Measurements from ENCODE around the gene TMEM38A.
A peak's percentile ranks its signal among the peaks of the same experiment; 100 is the strongest.

TMEM38A gene

DNA sequence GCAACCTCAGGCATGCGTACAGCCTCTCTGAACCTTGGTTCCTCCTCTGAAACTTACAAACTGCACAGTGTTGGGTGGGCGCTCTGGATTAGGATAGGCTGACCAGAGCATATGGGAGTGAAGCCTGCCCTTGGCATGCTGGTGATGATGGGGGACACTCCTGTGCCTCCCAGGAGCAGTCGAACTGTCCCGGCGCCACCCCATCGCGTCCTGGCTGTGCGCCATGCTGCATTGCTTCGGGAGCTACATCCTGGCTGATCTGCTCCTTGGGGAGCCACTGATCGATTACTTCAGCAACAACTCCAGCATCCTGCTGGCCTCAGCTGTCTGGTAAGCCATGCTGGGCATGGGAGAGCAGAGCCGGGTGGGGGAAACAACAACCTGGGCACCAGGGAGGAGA lies 18.9 kb downstream of the TMEM38A start (continued):
- TF ChIP-seq ZNF404 (tag by site-specific recombination; IDR thresholded peaks at IDR 0.05): no peak

GRCh38 chr19:16682539-16682938 lies 21.6 kb downstream of the TMEM38A start:
- H3K36me3 ChIP-seq (ENCODE audit: control insufficient read depth in 2 of 2, insufficient read depth in 1 of 2, low read length in 2 of 2): peaks cover 0 to 21% of the 10 kb centered on the region in 2 experiments; a peak in 1 of 3 replicates
- no peaks in the 10 kb centered on the region for H3K4me1 ChIP-seq (ENCODE audit: control insufficient read depth, insufficient read depth, low read length)
- no peaks in the 10 kb centered on the region for H3K9me3 ChIP-seq (ENCODE audit: control insufficient read depth, insufficient read depth, low read depth, low read length)
- H3K4me3 ChIP-seq (ENCODE audit: low read depth, low read length): no peak overlapping the region
- TF ChIP-seq ZFP3 (tag by site-specific recombination; IDR thresholded peaks at IDR 0.05; ENCODE audit: low read depth) (peak; percentile 83), KLF16 (tag by site-specific recombination; IDR thresholded peaks at IDR 0.05) (no peak)
- CTCF ChIA-PET: interaction anchor here (0.7 kb wide), 1 partner anchor 158 kb away, joined by 5 read pairs; no protein-coding TSS in a partner anchor
- POLR2A ChIA-PET: interaction anchor here (0.8 kb wide), 1 partner anchor 16 kb away, joined by 3 read pairs; no protein-coding TSS in a partner anchor
- no peak overlapping the region for H3K27ac ChIP-seq (ENCODE audit: extremely low read depth, low read depth, low read length)

- TF ChIP-seq ZNF416 (tag by site-specific recombination; IDR thresholded peaks at IDR 0.05) (no peak), ZNF324 (tag by site-specific recombination; IDR thresholded peaks at IDR 0.05) (no peak), ZBTB7A (tag by site-specific recombination; IDR thresholded peaks at IDR 0.05; ENCODE audit: low read depth) (no peak), ZNF670 (tag by site-specific recombination; IDR thresholded peaks at IDR 0.05; ENCODE audit: low read depth) (no peak), ZNF138 (tag by site-specific recombination; IDR thresholded peaks at IDR 0.05; ENCODE audit: borderline replicate concordance) (no peak), ZSCAN5A (tag by site-specific recombination; IDR thresholded peaks at IDR 0.05) (no peak), ZNF600 (tag by site-specific recombination; IDR thresholded peaks at IDR 0.05) (no peak), ZNF362 (tag by site-specific recombination; IDR thresholded peaks at IDR 0.05) (no peak)
- no peak overlapping the region for H3K4me3 ChIP-seq (ENCODE audit: low read depth, low read length)
- ChIA-PET CTCF (interaction anchor here (0.6 to 0.7 kb wide), 3 partner anchors 20 to 265 kb away, joined by 3 to 5 read pairs (median 4); no protein-coding TSS in a partner anchor), POLR2A (interaction anchor here (0.7 kb wide), 2 partner anchors 26 to 266 kb away, joined by 3 read pairs; no protein-coding TSS in a partner anchor)
- no peaks in the 10 kb centered on the region for H3K4me1 ChIP-seq (ENCODE audit: control insufficient read depth, insufficient read depth, low read length)
- no peaks in the 10 kb centered on the region for H3K9me3 ChIP-seq (ENCODE audit: control insufficient read depth, insufficient read depth, low read depth, low read length)
- H3K27ac ChIP-seq (ENCODE audit: extremely low read depth, low read depth, low read length): no peak overlapping the region
- H3K36me3 ChIP-seq (ENCODE audit: control insufficient read depth in 2 of 2, insufficient read depth in 1 of 2, low read length in 2 of 2): peaks cover 0 to 21% of the 10 kb centered on the region in 2 experiments; a peak in 1 of 3 replicates
These were observed 23.3 kb downstream of the TMEM38A start for GRCh38 chr19:16684216-16684615.

DNA sequence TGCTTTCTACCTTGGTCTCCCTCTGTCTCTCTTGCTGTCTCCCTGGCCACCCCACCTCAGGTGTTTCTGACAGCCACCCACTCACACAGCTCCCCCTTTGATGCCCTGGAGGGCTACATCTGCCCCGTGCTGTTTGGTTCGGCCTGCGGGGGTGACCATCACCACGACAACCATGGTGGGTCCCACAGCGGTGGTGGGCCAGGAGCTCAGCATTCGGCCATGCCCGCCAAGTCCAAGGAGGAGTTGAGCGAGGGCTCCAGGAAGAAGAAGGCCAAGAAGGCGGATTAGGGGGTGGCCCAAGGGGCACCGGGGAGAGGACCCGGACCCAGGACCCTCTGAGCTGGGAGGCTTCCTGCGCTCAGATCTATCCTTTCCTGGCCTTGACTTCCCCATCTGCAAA lies 27.1 kb downstream of the TMEM38A start:
- ChIA-PET POLR2A (interaction anchor here (0.7 kb wide), 1 partner anchor 1163 kb away, joined by 4 read pairs; no protein-coding TSS in a partner anchor), CTCF (no interaction called here)
- H3K9me3 ChIP-seq (ENCODE audit: control insufficient read depth, insufficient read depth, low read depth, low read length): no peaks in the 10 kb centered on the region
- no peak overlapping the region for H3K27ac ChIP-seq (ENCODE audit: extremely low read depth, low read depth, low read length)
- TF ChIP-seq ZNF792 (tag by site-specific recombination; IDR thresholded peaks at IDR 0.05) (no peak), ZFP69B (tag by site-specific recombination; IDR thresholded peaks at IDR 0.05) (no peak), SCRT1 (tag by site-specific recombination; IDR thresholded peaks at IDR 0.05; ENCODE audit: borderline replicate concordance) (no peak)
- H3K4me1 ChIP-seq (ENCODE audit: control insufficient read depth, insufficient read depth, low read length): no peaks in the 10 kb centered on the region
- no peak overlapping the region for H3K4me3 ChIP-seq (ENCODE audit: low read depth, low read length)
- no peaks in the 10 kb centered on the region for H3K36me3 ChIP-seq (ENCODE audit: control insufficient read depth in 2 of 2, insufficient read depth in 1 of 2, low read length in 2 of 2)

GRCh38 chr19:16698914-16699313 lies 38.0 kb downstream of the TMEM38A start:
- Histone ChIP-seq H3K27ac (ENCODE audit: extremely low read depth, low read depth, low read length) (no peak overlapping the region), H3K36me3 (ENCODE audit: control insufficient read depth in 2 of 2, insufficient read depth in 1 of 2, low read length in 2 of 2) (no peaks in the 10 kb centered on the region), H3K4me3 (ENCODE audit: low read depth, low read length) (no peak overlapping the region), H3K9me3 (ENCODE audit: control insufficient read depth, insufficient read depth, low read depth, low read length) (no peaks in the 10 kb centered on the region), H3K4me1 (ENCODE audit: control insufficient read depth, insufficient read depth, low read length) (no peaks in the 10 kb centered on the region)
- no peak for TF ChIP-seq PRDM6 (tag by site-specific recombination; IDR thresholded peaks at IDR 0.05)
- TF ChIP-seq ZNF211 (tag by site-specific recombination; IDR thresholded peaks at IDR 0.05; ENCODE audit: low read depth): no peak
- no peak for TF ChIP-seq ZNF449 (tag by site-specific recombination; IDR thresholded peaks at IDR 0.05)
- TF ChIP-seq MYNN (tag by site-specific recombination; IDR thresholded peaks at IDR 0.05; ENCODE audit: borderline replicate concordance): no peak
- POLR2A ChIA-PET: no interaction called here
- CTCF ChIA-PET: interaction anchor here (0.6 to 0.7 kb wide), 2 partner anchors 90 to 322 kb away, joined by 3 read pairs; no protein-coding TSS in a partner anchor

Measured in HEK293 (cell line).